SK-MEL-5 (cell line): ENCODE measurements around the gene RIC8A. TPM values are rescaled to one million over a fixed set of nuclear protein-coding genes. Genes with fewer than 3 reads are reported as not detected.
"Not testable (repeated sequence)": the region's sequence is repeated elsewhere in the genome, so short reads cannot be mapped to it uniquely, and the experiment has no call there.

ENCODE experiments used
- DNase-seq: peaks from one replicate; pipeline ENCODE4 v3.0.0-alpha.2; 2016; ENCODE audit warnings: low read depth, low spot score
- in situ Hi-C: cut with HindIII; loops from 2 replicates; pipeline ENCODE4 v1.10.0; 2016; ENCODE audit warnings: low sequenced_read_pairs, high pct_unique_total_duplicates, low pct_unique_long_range_greater_than_20kb
- total RNA-seq: library from RNA; depleted of rRNA; stranded (reverse); fragments of >200 nt; shearing (Covaris generic); gene quantifications from 2 replicates; pipeline ENCODE4 v1.2.3, GENCODE V29; 2014

The RIC8A gene
- total RNA-seq, 1 experiment from 2014 or later: 93.8 TPM

- in situ Hi-C loops: no loop called here
- DNase-seq: no peak
Observed at GRCh38 chr11:212150-213100, 4.9 kb downstream of the RIC8A start.

GRCh38 chr11:213111-213510 lies 5.6 kb downstream of the RIC8A start:
- in situ Hi-C loops: no loop called here
- no peak for DNase-seq

- DNase-seq: no peak
- in situ Hi-C loops: no loop called here
Observed at GRCh38 chr11:214083-214482, 6.6 kb downstream of the RIC8A start.

- DNase-seq: no peak
- in situ Hi-C loops: no loop called here
Observed at GRCh38 chr11:215581-216037, 8.1 kb downstream of the RIC8A start.

GRCh38 chr11:216081-216974 lies 8.8 kb downstream of the RIC8A start:
- in situ Hi-C loops: no loop called here
- no peak for DNase-seq

GRCh38 chr11:217704-218103 lies 10.2 kb downstream of the RIC8A start:
- in situ Hi-C loops: no loop called here
- no peak for DNase-seq

GRCh38 chr11:218815-219593 lies 11.5 kb downstream of the RIC8A start:
- in situ Hi-C loops: no loop called here
- DNase-seq: no peak

GRCh38 chr11:220641-221215 lies 13.2 kb downstream of the RIC8A start:
- DNase-seq, in situ Hi-C loops: not testable (repeated sequence)

GRCh38 chr11:221539-221938 lies 14.0 kb downstream of the RIC8A start:
- in situ Hi-C loops: no loop called here
- no peak for DNase-seq

GRCh38 chr11:221998-222789 lies 14.7 kb downstream of the RIC8A start:
- no peak for DNase-seq
- in situ Hi-C loops: no loop called here

GRCh38 chr11:223026-223789 lies 15.7 kb downstream of the RIC8A start:
- no peak for DNase-seq
- in situ Hi-C loops: no loop called here

- in situ Hi-C loops: no loop called here
- no peak for DNase-seq
Observed at GRCh38 chr11:223884-224283, 16.4 kb downstream of the RIC8A start.

- in situ Hi-C loops: no loop called here
- DNase-seq: no peak
Observed at GRCh38 chr11:224424-224823, 16.9 kb downstream of the RIC8A start.

- DNase-seq: no peak
- in situ Hi-C loops: no loop called here
Observed at GRCh38 chr11:225734-226453, 18.4 kb downstream of the RIC8A start.

GRCh38 chr11:227824-228379 lies 20.4 kb downstream of the RIC8A start:
- in situ Hi-C loops: no loop called here

More at GRCh38 chr11:227824-228379, 20.4 kb downstream of the RIC8A start:
- DNase-seq: no peak
